Heart left ventricle (tissue), 13 donors: ENCODE data around the gene SCAMP4.

ENCODE experiments used
- POLR2A ChIP-seq, 2 donors: fragments of 450-650 bp; IDR thresholded peaks; one replicate each; pipeline ENCODE4 v1.6.1; 2017; ENCODE audit warnings: antibody characterized with exemption in 2 of 2, mild to moderate bottlenecking in 2 of 2, moderate library complexity in 2 of 2
- TF ChIP-seq, protein P1 (sequence below), 12 donors: fragments of 200-600 bp; sonication (generic) in 4 of 12; IDR thresholded peaks; one replicate each; pipeline versions ENCODE4 v1.5.0 to v1.8.0; 2018 to 2022; ENCODE audit warnings: antibody characterized with exemption in 12 of 12, mild to moderate bottlenecking in 5 of 12
- donor health status: ischemic (EF 13 %, LVEDD 7.1; RV severe dilation, severe dysfunction).
- donor health status: DM: no; HTN: yes; CAD: no.
- donor health status: DM: no; HTN: no; CAD: no.
- donor health status: ischemic (EF 25% LVEDD 6.9; RV normal size, moderate dysfunction).
- donor health status: ischemic (EF 25% LVEDD 5.7; RV mildly dilated, moderate dysfunction).
- donor health status: ischemic (EF 35%, LVEDD 5.7; RV mildly dilated, moderate dysfunction).
- donor health status: nonischemic (EF 11% LVEDD 7.7; RV severe dilation, severe dysfunction).
- donor health status: DM: yes; HTN: yes; CAD: no.
- donor health status: PGD.
- donor health status: ischemic (EF 29% LVEDD 5.4; RV normal size, mild dysfunction).
- donor health status: nonischemic (EF 23%, LVEDD 6.1; RV moderate dilation, normal function).

GRCh38 chr19:1929021-1929742 is 24.0 kb downstream of the SCAMP4 start:
- TF ChIP-seq, protein P1, sequence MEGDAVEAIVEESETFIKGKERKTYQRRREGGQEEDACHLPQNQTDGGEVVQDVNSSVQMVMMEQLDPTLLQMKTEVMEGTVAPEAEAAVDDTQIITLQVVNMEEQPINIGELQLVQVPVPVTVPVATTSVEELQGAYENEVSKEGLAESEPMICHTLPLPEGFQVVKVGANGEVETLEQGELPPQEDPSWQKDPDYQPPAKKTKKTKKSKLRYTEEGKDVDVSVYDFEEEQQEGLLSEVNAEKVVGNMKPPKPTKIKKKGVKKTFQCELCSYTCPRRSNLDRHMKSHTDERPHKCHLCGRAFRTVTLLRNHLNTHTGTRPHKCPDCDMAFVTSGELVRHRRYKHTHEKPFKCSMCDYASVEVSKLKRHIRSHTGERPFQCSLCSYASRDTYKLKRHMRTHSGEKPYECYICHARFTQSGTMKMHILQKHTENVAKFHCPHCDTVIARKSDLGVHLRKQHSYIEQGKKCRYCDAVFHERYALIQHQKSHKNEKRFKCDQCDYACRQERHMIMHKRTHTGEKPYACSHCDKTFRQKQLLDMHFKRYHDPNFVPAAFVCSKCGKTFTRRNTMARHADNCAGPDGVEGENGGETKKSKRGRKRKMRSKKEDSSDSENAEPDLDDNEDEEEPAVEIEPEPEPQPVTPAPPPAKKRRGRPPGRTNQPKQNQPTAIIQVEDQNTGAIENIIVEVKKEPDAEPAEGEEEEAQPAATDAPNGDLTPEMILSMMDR (IDR thresholded peaks at IDR 0.05): peak; percentile 82 to 95 (median 90)
- no peak for TF ChIP-seq POLR2A (IDR thresholded peaks at IDR 0.05)
